DOHH2 (cell line): ENCODE measurements around the gene PDE7B.

Experiments used
- CTCF ChIP-seq: fragments of 200-600 bp; sonication (generic); IDR thresholded peaks from one replicate; pipeline ENCODE4 v1.5.1; 2014; ENCODE audit warnings: antibody characterized with exemption, mild to moderate bottlenecking, low read depth, low read length; ENCODE audit not compliant: poor library complexity, severe bottlenecking
- EZH2phosphoT487 ChIP-seq: fragments of 200-600 bp; sonication (generic); IDR thresholded peaks from 2 replicates; pipeline ENCODE4 v1.6.1; 2017; ENCODE audit warnings: borderline replicate concordance, mild to moderate bottlenecking, antibody characterized with exemption, low read length, moderate library complexity, mixed read lengths

GRCh38 chr6:135891710-135892109 is 40.2 kb downstream of the PDE7B start:
- TF ChIP-seq CTCF (no peak), EZH2phosphoT487 (no peak)
